Spleen (tissue), 7 donors: ENCODE measurements around the gene ABHD17C.

Source experiments
- CTCF ChIP-seq, 11 experiments: fragments of 200-600 bp in 7 of 11; fragments of 450-650 bp in 4 of 11; sonication (generic) in 4 of 11; IDR thresholded peaks in 8 of 11; conservative IDR thresholded peaks in 3 of 11; 1 replicate in 7 of 11; 2 replicates in 4 of 11; pipeline versions ENCODE4 v1.4.0 to v1.8.0; 2016 to 2021; ENCODE audit warnings: antibody characterized with exemption in 11 of 11, inconsistent platforms in 4 of 11, mild to moderate bottlenecking in 1 of 11
- POLR2A ChIP-seq, 3 donors: fragments of 450-650 bp; IDR thresholded peaks; one replicate each; pipeline ENCODE4 v1.5.1; 2017; ENCODE audit warnings: antibody characterized with exemption in 3 of 3, mild to moderate bottlenecking in 1 of 3
- POLR2AphosphoS5 ChIP-seq, 3 donors: sonication (generic); formaldehyde crosslinking; IDR thresholded peaks; one replicate each; pipeline ENCODE4 v1.5.1; 2017; ENCODE audit warnings: antibody characterized with exemption in 3 of 3
- donor health status: DM: no; HTN: no; CAD: no; lungs with moderate emphysema.
- donor health status: DM: no; HTN: no; CAD: no.
- donor health status: DM: no; HTN: no; CAD: no.

GRCh38 chr15:80689294-80689693, 5.8 kb upstream of the ABHD17C start:
- TF ChIP-seq CTCF (IDR thresholded peaks at IDR 0.05 in 8 of 11, conservative IDR thresholded peaks at IDR 0.05 in 3 of 11) (no peak), POLR2A (IDR thresholded peaks at IDR 0.05) (no peak), POLR2AphosphoS5 (IDR thresholded peaks at IDR 0.05) (no peak)
